NCI-H526 (cell line): ENCODE measurements around the gene SSMEM1.
"Not testable (repeated sequence)": the region's sequence is repeated elsewhere in the genome, so short reads cannot be mapped to it uniquely, and the experiment has no call there.

Experiments used
- DNase-seq, 2 experiments: peaks; one replicate each; lab custom pipeline; 2025; lab: John Stamatoyannopoulos, UW

SSMEM1 gene

GRCh38 chr7:130249626-130250025, 42.0 kb downstream of the SSMEM1 start:
- DNase-seq, result not testable (repeated sequence)

DNA sequence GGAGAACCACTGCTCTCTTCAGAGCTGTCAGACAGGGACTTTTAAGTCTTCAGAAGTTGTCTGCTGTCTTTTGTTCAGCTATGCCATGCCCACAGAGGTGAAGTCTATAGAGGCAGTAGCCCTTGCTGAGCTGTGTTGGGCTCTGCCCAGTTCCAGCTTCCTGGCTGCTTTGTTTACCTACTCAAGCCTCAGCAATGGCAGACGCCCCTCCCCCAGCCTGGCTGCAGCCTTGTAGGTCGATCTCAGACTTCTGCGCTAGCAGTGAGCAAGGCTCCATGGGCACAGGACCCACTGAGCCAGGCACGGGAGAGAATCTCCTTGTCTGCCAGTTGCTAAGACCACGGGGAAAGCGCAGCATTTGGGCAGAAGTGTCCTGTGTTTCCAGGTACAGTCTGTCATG, 46.9 kb downstream of the SSMEM1 start:
- DNase-seq, result peak in 1 of 2 experiments; percentile 9

DNA sequence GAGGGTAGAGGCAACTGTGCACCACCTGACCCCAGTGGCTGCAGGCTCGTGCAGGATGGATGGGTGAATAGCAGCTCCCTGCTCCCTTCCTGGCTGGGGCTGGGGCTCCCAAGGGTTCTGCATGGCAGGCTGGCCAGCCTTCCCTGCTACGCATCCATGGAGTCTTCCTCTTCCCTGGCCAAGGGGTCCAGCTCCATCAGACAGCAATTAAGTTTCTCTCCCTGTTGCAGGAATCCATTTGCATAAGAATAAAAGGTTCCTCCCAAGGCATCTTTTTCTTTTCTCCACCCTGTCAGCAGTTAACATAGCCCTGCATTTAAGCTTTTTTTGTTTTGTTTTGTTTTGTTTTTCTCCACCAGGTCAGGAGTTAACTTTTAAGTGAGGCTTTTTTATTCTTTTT, 49.0 kb downstream of the SSMEM1 start:
- no peak for DNase-seq

- no peak for DNase-seq
These were observed 50.9 kb downstream of the SSMEM1 start for GRCh38 chr7:130258494-130259078.

DNA sequence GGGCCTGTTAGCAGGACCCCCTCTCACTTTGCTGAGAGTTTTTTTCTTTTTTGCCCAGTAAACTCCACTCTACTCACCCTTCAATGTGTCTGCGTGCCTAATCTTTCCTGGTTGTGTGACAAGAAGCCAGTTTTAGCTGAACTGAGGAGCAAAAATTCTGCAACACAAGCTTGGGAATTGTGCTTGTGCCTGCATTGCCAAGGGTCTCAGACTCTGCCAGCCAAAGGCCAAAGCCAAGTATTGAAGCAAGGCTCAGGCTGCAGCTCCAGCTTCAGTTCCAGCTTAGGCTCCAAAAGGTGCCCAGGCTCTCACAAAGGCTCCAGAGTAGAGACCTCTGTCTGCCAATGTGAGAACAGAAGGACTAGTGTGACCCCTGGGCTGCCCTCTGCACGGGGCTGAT, 54.8 kb downstream of the SSMEM1 start:
- DNase-seq, result no peak

GRCh38 chr7:130263130-130263529, 55.5 kb downstream of the SSMEM1 start:
- no peak for DNase-seq
